Stimulated activated naive CD4-positive, alpha-beta T cell (primary cell): ENCODE measurements around the gene SFXN3.

Source experiments
- DNase-seq, 6 experiments: peaks; one replicate each; lab custom pipeline; 2025; lab: John Stamatoyannopoulos, UW

SFXN3 gene

DNA sequence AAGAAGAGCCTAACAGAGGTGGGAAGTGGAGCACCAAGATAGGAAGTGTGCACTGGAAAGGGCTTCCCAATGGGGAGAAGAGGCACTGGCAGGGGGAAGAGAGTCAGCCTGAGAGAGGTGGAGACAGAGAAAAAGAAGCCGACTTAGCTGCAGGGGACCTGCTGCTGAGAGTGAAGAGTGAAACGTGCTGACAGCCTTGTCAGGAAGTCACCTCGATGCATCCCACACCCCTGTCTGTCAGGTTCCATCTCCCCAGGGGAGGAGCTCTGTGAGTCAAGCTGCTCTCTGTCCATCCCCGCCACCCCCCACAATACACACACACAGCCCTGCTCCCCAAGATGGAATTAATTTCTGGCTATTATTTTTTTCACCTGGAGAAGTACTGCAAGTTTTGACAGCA, 44.7 kb downstream of the SFXN3 start:
- no peak for DNase-seq

DNA sequence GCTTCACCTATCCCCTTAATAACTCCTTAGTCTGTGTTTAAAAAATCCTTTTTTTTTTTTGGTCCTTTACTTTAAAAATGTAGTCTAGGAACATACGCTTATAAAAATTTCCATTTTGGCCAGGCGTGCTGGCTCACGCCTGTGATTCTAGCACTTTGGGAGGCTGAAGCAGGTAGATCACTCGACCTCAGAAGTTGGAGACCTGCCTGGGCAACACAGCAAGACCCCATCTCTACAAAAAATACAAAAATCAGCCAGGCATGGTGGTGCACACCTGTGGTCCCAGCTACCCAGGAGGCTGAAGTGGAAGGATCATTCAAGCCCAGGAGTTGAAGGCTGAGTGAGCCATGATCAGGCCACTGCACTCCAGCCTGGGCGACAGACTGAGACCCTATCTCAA, 45.6 kb downstream of the SFXN3 start:
- DNase-seq, result no peak

- DNase-seq, result no peak
Measured at GRCh38 chr10:101079874-101080273, 48.8 kb downstream of the SFXN3 start.

GRCh38 chr10:101080933-101081931, 50.2 kb downstream of the SFXN3 start:
- no peak for DNase-seq

DNA sequence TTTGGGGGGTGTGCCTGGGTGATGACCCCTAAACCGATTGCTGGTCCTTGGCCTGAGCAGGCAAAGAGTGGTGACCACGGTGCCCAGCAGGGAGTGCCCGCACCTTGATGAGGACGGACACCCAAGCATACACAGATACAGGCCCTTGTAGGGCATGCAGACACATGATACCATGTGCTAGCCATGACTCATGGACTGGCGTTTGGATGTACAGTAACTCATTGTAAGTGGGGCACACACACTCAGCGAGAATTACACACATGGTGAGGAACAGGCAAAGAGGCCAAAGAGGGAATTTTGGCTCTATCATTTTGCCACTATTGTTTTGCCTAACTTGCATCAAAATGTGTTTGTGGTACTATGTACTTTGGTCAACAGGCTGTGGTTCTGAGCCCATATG, 54.8 kb downstream of the SFXN3 start:
- no peak for DNase-seq

- no peak for DNase-seq
Measured at GRCh38 chr10:101087376-101087775, 56.3 kb downstream of the SFXN3 start.

DNA sequence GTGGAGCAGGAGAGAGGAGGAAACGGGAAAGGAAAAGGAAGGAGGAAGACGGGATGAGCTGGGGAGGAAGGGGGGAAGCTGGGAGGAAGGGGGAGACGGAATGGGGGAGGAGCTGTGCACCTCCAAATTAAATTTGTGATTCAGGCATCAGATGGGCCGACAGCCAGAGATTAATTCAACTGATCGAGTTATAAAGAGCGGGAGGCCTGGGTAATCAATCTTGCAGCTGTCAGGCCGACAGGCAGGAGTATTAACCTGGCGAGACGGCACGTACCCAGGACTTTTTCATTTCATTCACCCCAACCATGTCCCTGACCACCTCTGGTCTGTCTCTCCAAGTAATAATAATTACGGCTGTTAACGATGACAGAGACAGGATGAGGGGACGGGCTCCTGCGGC, 56.9 kb downstream of the SFXN3 start:
- no peak for DNase-seq

DNA sequence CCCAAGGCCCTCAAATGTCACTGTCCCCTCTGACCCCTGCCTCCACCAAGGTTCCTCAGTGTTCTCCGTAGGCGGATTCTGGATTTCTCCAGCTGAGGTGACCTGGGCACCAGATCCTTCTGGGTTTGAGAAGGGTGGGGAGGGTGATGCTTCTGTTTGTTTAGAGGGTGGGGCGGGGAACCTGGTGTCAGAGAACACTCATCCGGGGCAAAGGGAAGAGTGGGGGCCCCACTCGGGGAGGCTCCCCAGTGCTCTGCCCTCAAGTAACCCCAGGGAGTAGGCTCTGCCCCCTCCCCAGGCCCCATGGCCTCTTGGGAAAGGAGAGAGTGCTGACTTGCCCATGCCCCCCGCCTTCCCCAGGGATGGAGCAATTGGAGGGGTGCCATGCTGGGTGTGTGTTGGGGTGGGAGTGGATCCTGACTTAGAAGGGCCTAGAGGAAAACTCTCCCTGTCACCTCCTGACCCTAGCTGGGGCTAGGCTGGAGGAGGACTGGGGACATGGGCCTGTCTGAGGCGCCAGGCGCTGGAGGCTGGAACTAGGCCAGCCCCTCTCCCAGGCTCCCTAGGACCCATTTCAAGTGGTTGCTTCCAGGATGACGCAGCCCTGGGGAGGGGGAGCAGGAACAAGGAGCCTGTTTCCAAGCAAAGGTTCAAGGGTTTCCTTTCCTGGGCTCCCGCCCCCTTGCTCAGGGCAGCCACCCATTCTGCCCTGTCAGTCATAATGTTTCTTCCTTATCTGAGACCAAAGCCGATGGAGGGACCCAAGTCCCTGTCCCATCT, 58.7 kb downstream of the SFXN3 start:
- no peak for DNase-seq

GRCh38 chr10:101090597-101090996, 59.6 kb downstream of the SFXN3 start:
- DNase-seq, result no peak
